CD4-positive, alpha-beta T cell treated with Interleukin-15 for 4 hours (primary cell): ENCODE data around the gene MOSMO.
"Not testable (repeated sequence)": the region's sequence is repeated elsewhere in the genome, so short reads cannot be mapped to it uniquely, and the experiment has no call there.

Experiments
- DNase-seq: peaks from one replicate; pipeline ENCODE4 v3.0.0-alpha.2; 2020; ENCODE audit warnings: low spot score

Gene MOSMO

GRCh38 chr16:22007509-22008214 is at the start of gene MOSMO:
Gene MOSMO, plus strand, starts transcription at chr16:22008111. Its CDS starts 191 bp downstream, at chr16:22008302.
- DNase-seq: peak; percentile 54

GRCh38 chr16:21959050-21959449 is 48.9 kb upstream of the MOSMO start:
- no peak for DNase-seq

GRCh38 chr16:21962475-21962874 is 45.4 kb upstream of the MOSMO start:
- DNase-seq: no peak

GRCh38 chr16:21963887-21964286 is 44.0 kb upstream of the MOSMO start:
- no peak for DNase-seq

GRCh38 chr16:21964353-21964752 is 43.6 kb upstream of the MOSMO start:
- DNase-seq: no peak

GRCh38 chr16:21971856-21972255 is 36.1 kb upstream of the MOSMO start:
- no peak for DNase-seq

GRCh38 chr16:21973945-21974344 is 34.0 kb upstream of the MOSMO start:
- DNase-seq: no peak

- DNase-seq: no peak
Measured at GRCh38 chr16:21980032-21980431, 27.9 kb upstream of the MOSMO start.

- no peak for DNase-seq
Measured at GRCh38 chr16:21982108-21982507, 25.8 kb upstream of the MOSMO start.

GRCh38 chr16:21984062-21984461 is 23.8 kb upstream of the MOSMO start:
- no peak for DNase-seq

- no peak for DNase-seq
Measured at GRCh38 chr16:21985524-21985923, 22.4 kb upstream of the MOSMO start.

GRCh38 chr16:21986692-21987246 is 21.1 kb upstream of the MOSMO start:
- DNase-seq: no peak

GRCh38 chr16:21987498-21987897 is 20.4 kb upstream of the MOSMO start:
- no peak for DNase-seq

- DNase-seq: no peak
Measured at GRCh38 chr16:21989133-21989532, 18.8 kb upstream of the MOSMO start.

- DNase-seq: no peak
Measured at GRCh38 chr16:21989751-21990150, 18.2 kb upstream of the MOSMO start.

- no peak for DNase-seq
Measured at GRCh38 chr16:21990381-21990944, 17.4 kb upstream of the MOSMO start.

GRCh38 chr16:21991621-21992020 is 16.3 kb upstream of the MOSMO start:
- DNase-seq: no peak

GRCh38 chr16:21994856-21995465 is 12.9 kb upstream of the MOSMO start:
- no peak for DNase-seq

GRCh38 chr16:21996923-21997696 is 10.8 kb upstream of the MOSMO start:
- DNase-seq: no peak

GRCh38 chr16:21997697-21998480 is 10.0 kb upstream of the MOSMO start:
- no peak for DNase-seq

GRCh38 chr16:22001591-22001990 is 6.3 kb upstream of the MOSMO start:
- no peak for DNase-seq

- not testable (repeated sequence) for DNase-seq
Measured at GRCh38 chr16:22002047-22002446, 5.9 kb upstream of the MOSMO start.
